Heart left ventricle (tissue), 13 donors: ENCODE data around the gene STAC2.

ENCODE experiments used
- CTCF ChIP-seq, 12 donors: fragments of 200-600 bp; sonication (generic) in 4 of 12; IDR thresholded peaks; one replicate each; pipeline versions ENCODE4 v1.5.0 to v1.8.0; 2018 to 2022; ENCODE audit warnings: antibody characterized with exemption in 12 of 12, mild to moderate bottlenecking in 5 of 12
- POLR2A ChIP-seq, 2 donors: fragments of 450-650 bp; IDR thresholded peaks; one replicate each; pipeline ENCODE4 v1.6.1; 2017; ENCODE audit warnings: antibody characterized with exemption in 2 of 2, mild to moderate bottlenecking in 2 of 2, moderate library complexity in 2 of 2
- donor health status: ischemic (EF 13 %, LVEDD 7.1; RV severe dilation, severe dysfunction).
- donor health status: DM: no; HTN: yes; CAD: no.
- donor health status: DM: no; HTN: no; CAD: no.
- donor health status: ischemic (EF 25% LVEDD 6.9; RV normal size, moderate dysfunction).
- donor health status: ischemic (EF 25% LVEDD 5.7; RV mildly dilated, moderate dysfunction).
- donor health status: ischemic (EF 35%, LVEDD 5.7; RV mildly dilated, moderate dysfunction).
- donor health status: nonischemic (EF 11% LVEDD 7.7; RV severe dilation, severe dysfunction).
- donor health status: DM: yes; HTN: yes; CAD: no.
- donor health status: PGD.
- donor health status: ischemic (EF 29% LVEDD 5.4; RV normal size, mild dysfunction).
- donor health status: nonischemic (EF 23%, LVEDD 6.1; RV moderate dilation, normal function).

- TF ChIP-seq CTCF (IDR thresholded peaks at IDR 0.05) (no peak), POLR2A (IDR thresholded peaks at IDR 0.05) (no peak)
Observed at GRCh38 chr17:39191750-39192510, 33.8 kb downstream of the STAC2 start.
